HepG2 (cell line): ENCODE data around the gene SKIC2. TPM values are rescaled to one million over a fixed set of nuclear protein-coding genes. Genes with fewer than 3 reads are reported as not detected.

ENCODE experiments used
- HOXA5 ChIP-seq: sonication (generic); formaldehyde crosslinking; IDR thresholded peaks from 2 replicates; pipeline ENCODE4 v1.4.0; 2020; ENCODE audit warnings: missing genetic modification reagents
- MATR3 ChIP-seq: sonication (generic); formaldehyde crosslinking; IDR thresholded peaks from 2 replicates; pipeline ENCODE4 v1.4.0; 2020; ENCODE audit warnings: missing genetic modification reagents
- NCOA1 ChIP-seq: sonication (generic); formaldehyde crosslinking; IDR thresholded peaks from 2 replicates; pipeline ENCODE4 v1.9.0; 2021; ENCODE audit warnings: missing genetic modification reagents
- TRAFD1 ChIP-seq: sonication (generic); formaldehyde crosslinking; IDR thresholded peaks from 2 replicates; pipeline ENCODE4 v1.5.1; 2020; ENCODE audit warnings: missing genetic modification reagents, mild to moderate bottlenecking, borderline replicate concordance
- ZNF558 ChIP-seq: sonication (generic); formaldehyde crosslinking; IDR thresholded peaks from 2 replicates; pipeline ENCODE4 v1.9.0; 2022; ENCODE audit warnings: mild to moderate bottlenecking, missing genetic modification reagents, borderline replicate concordance
- ZNF564 ChIP-seq: sonication (generic); formaldehyde crosslinking; IDR thresholded peaks from 2 replicates; pipeline ENCODE4 v1.8.1; 2023; ENCODE audit warnings: mild to moderate bottlenecking, missing genetic modification reagents
- ZNF761 ChIP-seq: sonication (generic); formaldehyde crosslinking; conservative IDR thresholded peaks from 2 replicates; pipeline ENCODE4 v1.4.0; 2020; ENCODE audit warnings: mild to moderate bottlenecking, missing genetic modification reagents
- ZNF772 ChIP-seq: sonication (generic); formaldehyde crosslinking; IDR thresholded peaks from 2 replicates; pipeline ENCODE4 v1.5.0; 2020; ENCODE audit warnings: mild to moderate bottlenecking, missing genetic modification reagents
- polyA plus RNA-seq, 8 experiments: library from polyadenylated mRNA; depleted of rRNA in 3 of 8; stranded (reverse) in 7 of 8; unstranded in 1 of 8; fragments of >200 nt; fragmentation: Illumina TruSeq in 4 of 8; extraction: Trizol in 4 of 8; gene quantifications; 2 replicates each; pipeline versions ENCODE4 v1.2.1 to v1.2.3, GENCODE V29; 2011 to 2016; ENCODE audit warnings: low read depth in 4 of 8, missing spikeins in 1 of 8, mixed read lengths in 1 of 8; ENCODE audit not compliant: insufficient read depth in 1 of 8
- total RNA-seq, 5 experiments: library from RNA; depleted of rRNA; stranded (reverse); fragments of >200 nt; fragmentation: Illumina TruSeq; extraction: Trizol; gene quantifications; 2 replicates each; pipeline ENCODE4 v1.2.3, GENCODE V29; 2016; ENCODE audit warnings: low read depth in 1 of 5
- TF ChIP-seq, protein P1 (sequence below): sonication (generic); formaldehyde crosslinking; IDR thresholded peaks from 2 replicates; pipeline ENCODE4 v1.8.1; 2022; ENCODE audit warnings: low read depth, mild to moderate bottlenecking, missing genetic modification reagents
- TF ChIP-seq, protein P2 (sequence below): sonication (generic); formaldehyde crosslinking; IDR thresholded peaks from 2 replicates; pipeline ENCODE4 v1.9.0; 2021; ENCODE audit warnings: missing genetic modification reagents, borderline replicate concordance
- TF ChIP-seq, protein P3 (sequence below): sonication (generic); formaldehyde crosslinking; IDR thresholded peaks from 2 replicates; pipeline ENCODE4 v1.4.0; 2020; ENCODE audit warnings: mild to moderate bottlenecking, missing genetic modification reagents
- TF ChIP-seq, protein P4 (sequence below): sonication (generic); formaldehyde crosslinking; IDR thresholded peaks from 2 replicates; pipeline ENCODE4 v1.8.0; 2022; ENCODE audit warnings: mild to moderate bottlenecking, missing genetic modification reagents
- TF ChIP-seq, protein P5 (sequence below): sonication (generic); formaldehyde crosslinking; IDR thresholded peaks from 2 replicates; pipeline ENCODE4 v1.4.0; 2020; ENCODE audit warnings: low read depth, missing genetic modification reagents

SKIC2 gene
- total and polyA plus RNA-seq, 2 of the 13 experiments (the other 11 are each of a cell fraction or from before 2014, with no cell fraction given) = 67.1 to 68.4 TPM

DNA sequence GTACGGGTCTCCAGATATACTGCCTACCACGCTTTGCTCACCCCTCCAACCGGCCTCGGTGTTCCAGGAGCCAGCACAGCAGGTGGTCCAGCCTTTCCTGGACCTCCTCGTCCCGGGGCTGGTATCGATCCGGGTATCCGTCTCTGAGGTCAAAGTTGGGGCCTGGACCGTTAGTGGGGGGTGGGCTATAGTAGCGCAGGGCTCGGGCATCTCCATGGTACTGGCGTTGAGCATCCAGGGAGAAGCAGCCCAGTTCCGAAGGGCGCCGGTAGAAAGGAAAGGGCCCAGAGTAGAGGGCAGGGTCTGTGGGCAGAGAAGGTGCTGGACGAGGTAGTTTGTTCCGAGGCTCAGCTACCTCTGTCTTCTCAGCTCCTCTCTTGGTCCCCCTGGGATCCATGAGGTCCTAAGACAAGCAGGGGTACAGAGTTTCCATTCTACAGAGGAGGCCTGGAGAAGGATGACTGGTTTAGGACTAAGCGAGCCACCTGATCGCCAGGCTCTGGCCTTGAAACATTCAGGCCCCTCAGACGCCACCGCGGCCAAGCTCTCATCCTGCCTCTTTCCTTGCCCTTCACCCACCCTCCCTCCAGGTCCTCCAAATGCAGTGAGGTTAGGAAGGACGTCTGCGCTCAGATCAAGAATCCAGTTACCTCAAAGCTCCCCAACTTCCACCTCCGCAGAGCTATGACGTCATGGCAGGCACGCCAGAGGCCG lies 12.5 kb downstream of the SKIC2 start (continued):
- TF ChIP-seq, protein P1, sequence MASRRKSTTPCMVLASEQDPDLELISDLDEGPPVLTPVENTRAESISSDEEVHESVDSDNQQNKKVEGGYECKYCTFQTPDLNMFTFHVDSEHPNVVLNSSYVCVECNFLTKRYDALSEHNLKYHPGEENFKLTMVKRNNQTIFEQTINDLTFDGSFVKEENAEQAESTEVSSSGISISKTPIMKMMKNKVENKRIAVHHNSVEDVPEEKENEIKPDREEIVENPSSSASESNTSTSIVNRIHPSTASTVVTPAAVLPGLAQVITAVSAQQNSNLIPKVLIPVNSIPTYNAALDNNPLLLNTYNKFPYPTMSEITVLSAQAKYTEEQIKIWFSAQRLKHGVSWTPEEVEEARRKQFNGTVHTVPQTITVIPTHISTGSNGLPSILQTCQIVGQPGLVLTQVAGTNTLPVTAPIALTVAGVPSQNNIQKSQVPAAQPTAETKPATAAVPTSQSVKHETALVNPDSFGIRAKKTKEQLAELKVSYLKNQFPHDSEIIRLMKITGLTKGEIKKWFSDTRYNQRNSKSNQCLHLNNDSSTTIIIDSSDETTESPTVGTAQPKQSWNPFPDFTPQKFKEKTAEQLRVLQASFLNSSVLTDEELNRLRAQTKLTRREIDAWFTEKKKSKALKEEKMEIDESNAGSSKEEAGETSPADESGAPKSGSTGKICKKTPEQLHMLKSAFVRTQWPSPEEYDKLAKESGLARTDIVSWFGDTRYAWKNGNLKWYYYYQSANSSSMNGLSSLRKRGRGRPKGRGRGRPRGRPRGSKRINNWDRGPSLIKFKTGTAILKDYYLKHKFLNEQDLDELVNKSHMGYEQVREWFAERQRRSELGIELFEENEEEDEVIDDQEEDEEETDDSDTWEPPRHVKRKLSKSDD = no peak
- TF ChIP-seq ZNF761 (CRISPR knock-in tag) (no peak), ZNF558 (CRISPR knock-in tag) (no peak), NCOA1 (no peak; the same call in 1 of the 2 replicates), ZNF772 (CRISPR knock-in tag) (no peak), ZNF564 (CRISPR knock-in tag) (no peak; the same call in 1 of the 2 replicates), MATR3 (CRISPR knock-in tag) (no peak), HOXA5 (CRISPR knock-in tag) (no peak), TRAFD1 (CRISPR knock-in tag) (no peak)
- TF ChIP-seq, protein P2, sequence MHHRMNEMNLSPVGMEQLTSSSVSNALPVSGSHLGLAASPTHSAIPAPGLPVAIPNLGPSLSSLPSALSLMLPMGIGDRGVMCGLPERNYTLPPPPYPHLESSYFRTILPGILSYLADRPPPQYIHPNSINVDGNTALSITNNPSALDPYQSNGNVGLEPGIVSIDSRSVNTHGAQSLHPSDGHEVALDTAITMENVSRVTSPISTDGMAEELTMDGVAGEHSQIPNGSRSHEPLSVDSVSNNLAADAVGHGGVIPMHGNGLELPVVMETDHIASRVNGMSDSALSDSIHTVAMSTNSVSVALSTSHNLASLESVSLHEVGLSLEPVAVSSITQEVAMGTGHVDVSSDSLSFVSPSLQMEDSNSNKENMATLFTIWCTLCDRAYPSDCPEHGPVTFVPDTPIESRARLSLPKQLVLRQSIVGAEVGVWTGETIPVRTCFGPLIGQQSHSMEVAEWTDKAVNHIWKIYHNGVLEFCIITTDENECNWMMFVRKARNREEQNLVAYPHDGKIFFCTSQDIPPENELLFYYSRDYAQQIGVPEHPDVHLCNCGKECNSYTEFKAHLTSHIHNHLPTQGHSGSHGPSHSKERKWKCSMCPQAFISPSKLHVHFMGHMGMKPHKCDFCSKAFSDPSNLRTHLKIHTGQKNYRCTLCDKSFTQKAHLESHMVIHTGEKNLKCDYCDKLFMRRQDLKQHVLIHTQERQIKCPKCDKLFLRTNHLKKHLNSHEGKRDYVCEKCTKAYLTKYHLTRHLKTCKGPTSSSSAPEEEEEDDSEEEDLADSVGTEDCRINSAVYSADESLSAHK (CRISPR knock-in tag) = no peak
- TF ChIP-seq, protein P3, sequence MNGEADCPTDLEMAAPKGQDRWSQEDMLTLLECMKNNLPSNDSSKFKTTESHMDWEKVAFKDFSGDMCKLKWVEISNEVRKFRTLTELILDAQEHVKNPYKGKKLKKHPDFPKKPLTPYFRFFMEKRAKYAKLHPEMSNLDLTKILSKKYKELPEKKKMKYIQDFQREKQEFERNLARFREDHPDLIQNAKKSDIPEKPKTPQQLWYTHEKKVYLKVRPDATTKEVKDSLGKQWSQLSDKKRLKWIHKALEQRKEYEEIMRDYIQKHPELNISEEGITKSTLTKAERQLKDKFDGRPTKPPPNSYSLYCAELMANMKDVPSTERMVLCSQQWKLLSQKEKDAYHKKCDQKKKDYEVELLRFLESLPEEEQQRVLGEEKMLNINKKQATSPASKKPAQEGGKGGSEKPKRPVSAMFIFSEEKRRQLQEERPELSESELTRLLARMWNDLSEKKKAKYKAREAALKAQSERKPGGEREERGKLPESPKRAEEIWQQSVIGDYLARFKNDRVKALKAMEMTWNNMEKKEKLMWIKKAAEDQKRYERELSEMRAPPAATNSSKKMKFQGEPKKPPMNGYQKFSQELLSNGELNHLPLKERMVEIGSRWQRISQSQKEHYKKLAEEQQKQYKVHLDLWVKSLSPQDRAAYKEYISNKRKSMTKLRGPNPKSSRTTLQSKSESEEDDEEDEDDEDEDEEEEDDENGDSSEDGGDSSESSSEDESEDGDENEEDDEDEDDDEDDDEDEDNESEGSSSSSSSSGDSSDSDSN (CRISPR knock-in tag) = no peak
- TF ChIP-seq, protein P4, sequence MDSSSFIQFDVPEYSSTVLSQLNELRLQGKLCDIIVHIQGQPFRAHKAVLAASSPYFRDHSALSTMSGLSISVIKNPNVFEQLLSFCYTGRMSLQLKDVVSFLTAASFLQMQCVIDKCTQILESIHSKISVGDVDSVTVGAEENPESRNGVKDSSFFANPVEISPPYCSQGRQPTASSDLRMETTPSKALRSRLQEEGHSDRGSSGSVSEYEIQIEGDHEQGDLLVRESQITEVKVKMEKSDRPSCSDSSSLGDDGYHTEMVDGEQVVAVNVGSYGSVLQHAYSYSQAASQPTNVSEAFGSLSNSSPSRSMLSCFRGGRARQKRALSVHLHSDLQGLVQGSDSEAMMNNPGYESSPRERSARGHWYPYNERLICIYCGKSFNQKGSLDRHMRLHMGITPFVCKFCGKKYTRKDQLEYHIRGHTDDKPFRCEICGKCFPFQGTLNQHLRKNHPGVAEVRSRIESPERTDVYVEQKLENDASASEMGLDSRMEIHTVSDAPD (CRISPR knock-in tag) = no peak
- TF ChIP-seq, protein P5, sequence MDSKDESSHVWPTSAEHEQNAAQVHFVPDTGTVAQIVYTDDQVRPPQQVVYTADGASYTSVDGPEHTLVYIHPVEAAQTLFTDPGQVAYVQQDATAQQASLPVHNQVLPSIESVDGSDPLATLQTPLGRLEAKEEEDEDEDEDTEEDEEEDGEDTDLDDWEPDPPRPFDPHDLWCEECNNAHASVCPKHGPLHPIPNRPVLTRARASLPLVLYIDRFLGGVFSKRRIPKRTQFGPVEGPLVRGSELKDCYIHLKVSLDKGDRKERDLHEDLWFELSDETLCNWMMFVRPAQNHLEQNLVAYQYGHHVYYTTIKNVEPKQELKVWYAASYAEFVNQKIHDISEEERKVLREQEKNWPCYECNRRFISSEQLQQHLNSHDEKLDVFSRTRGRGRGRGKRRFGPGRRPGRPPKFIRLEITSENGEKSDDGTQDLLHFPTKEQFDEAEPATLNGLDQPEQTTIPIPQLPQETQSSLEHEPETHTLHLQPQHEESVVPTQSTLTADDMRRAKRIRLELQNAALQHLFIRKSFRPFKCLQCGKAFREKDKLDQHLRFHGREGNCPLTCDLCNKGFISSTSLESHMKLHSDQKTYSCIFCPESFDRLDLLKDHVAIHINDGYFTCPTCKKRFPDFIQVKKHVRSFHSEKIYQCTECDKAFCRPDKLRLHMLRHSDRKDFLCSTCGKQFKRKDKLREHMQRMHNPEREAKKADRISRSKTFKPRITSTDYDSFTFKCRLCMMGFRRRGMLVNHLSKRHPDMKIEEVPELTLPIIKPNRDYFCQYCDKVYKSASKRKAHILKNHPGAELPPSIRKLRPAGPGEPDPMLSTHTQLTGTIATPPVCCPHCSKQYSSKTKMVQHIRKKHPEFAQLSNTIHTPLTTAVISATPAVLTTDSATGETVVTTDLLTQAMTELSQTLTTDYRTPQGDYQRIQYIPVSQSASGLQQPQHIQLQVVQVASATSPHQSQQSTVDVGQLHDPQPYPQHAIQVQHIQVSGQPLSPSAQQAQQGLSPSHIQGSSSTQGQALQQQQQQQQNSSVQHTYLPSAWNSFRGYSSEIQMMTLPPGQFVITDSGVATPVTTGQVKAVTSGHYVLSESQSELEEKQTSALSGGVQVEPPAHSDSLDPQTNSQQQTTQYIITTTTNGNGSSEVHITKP (CRISPR knock-in tag) = no peak
